VCaP (cell line): Measurements from ENCODE around the gene ZMYM1.
"Not testable (repeated sequence)": the region's sequence is repeated elsewhere in the genome, so short reads cannot be mapped to it uniquely, and the experiment has no call there.

Experiments
- H3K27ac ChIP-seq: fragments of 450-650 bp; 2 replicates; pipeline ENCODE4 v1.5.1; 2017
- CTCF ChIP-seq: fragments of 450-650 bp; conservative IDR thresholded peaks from 2 replicates; pipeline ENCODE4 v1.5.1; 2017; ENCODE audit warnings: mild to moderate bottlenecking, moderate library complexity

ZMYM1 gene

GRCh38 chr1:35053433-35053832 lies 25.8 kb upstream of the ZMYM1 start:
- no peak overlapping the region for H3K27ac ChIP-seq
- TF ChIP-seq CTCF: no peak

GRCh38 chr1:35054282-35054681 lies 24.9 kb upstream of the ZMYM1 start:
- H3K27ac ChIP-seq: not testable (repeated sequence)

GRCh38 chr1:35058321-35058720 lies 20.9 kb upstream of the ZMYM1 start:
- H3K27ac ChIP-seq: not testable (repeated sequence)

GRCh38 chr1:35058988-35059387 lies 20.2 kb upstream of the ZMYM1 start:
- H3K27ac ChIP-seq: no peak overlapping the region
- TF ChIP-seq CTCF: no peak

- TF ChIP-seq CTCF: no peak
- no peak overlapping the region for H3K27ac ChIP-seq
Observed at GRCh38 chr1:35062518-35063196, 16.5 kb upstream of the ZMYM1 start.

- no peak overlapping the region for H3K27ac ChIP-seq
- TF ChIP-seq CTCF: no peak
Observed at GRCh38 chr1:35064265-35064664, 14.9 kb upstream of the ZMYM1 start.

- H3K27ac ChIP-seq: no peak overlapping the region
Observed at GRCh38 chr1:35069746-35070145, 9.4 kb upstream of the ZMYM1 start.

GRCh38 chr1:35073265-35073811 lies 5.8 kb upstream of the ZMYM1 start:
- no peak for TF ChIP-seq CTCF
- no peak overlapping the region for H3K27ac ChIP-seq

More at GRCh38 chr1:35069746-35070145, 9.4 kb upstream of the ZMYM1 start:
- no peak for TF ChIP-seq CTCF

GRCh38 chr1:35076426-35076825 lies 2.8 kb upstream of the ZMYM1 start:
- not testable (repeated sequence) for H3K27ac ChIP-seq
